HL-60/S4 treated with retinoic acid at 250 ng/mL for 4 days and 3 days (cell line): ENCODE results near the gene HTRA2.

Experiments
- in situ Hi-C: fragments of 300-500 bp; cut with MboI; formaldehyde crosslinking; loops from 2 replicates; pipeline ENCODE4 v1.7.0; 2022; ENCODE audit warnings: low sequenced_read_pairs

Gene HTRA2

GRCh38 chr2:74529357-74530238 lies at the start of gene HTRA2, which contains the start of gene AUP1:
Gene HTRA2, plus strand, starts transcription at chr2:74529933. Its CDS starts 74 bp downstream, at chr2:74530007.
Gene AUP1, minus strand, starts transcription at chr2:74529706. Its CDS starts 77 bp downstream, at chr2:74529629.
- in situ Hi-C loops: no loop called here

GRCh38 chr2:74481431-74481830 lies 48.3 kb upstream of the HTRA2 start:
- in situ Hi-C loops: loop anchor here (10.0 kb wide), 1 partner anchor 103 kb away; no protein-coding TSS in a partner anchor

- in situ Hi-C loops: loop anchor here (10.0 kb wide), 1 partner anchor 103 kb away; no protein-coding TSS in a partner anchor
Measured at GRCh38 chr2:74481961-74482800, 47.6 kb upstream of the HTRA2 start.

- in situ Hi-C loops: loop anchor here (10.0 kb wide), 1 partner anchor 102 kb away; no protein-coding TSS in a partner anchor
Measured at GRCh38 chr2:74482801-74483674, 46.7 kb upstream of the HTRA2 start, which contains the start of the genes CCDC142 and TTC31. Gene CCDC142, minus strand, starts transcription at chr2:74482998. Its CDS starts 161 bp downstream, at chr2:74482837. Gene TTC31, plus strand, starts transcription at chr2:74483081. Its CDS starts 15 bp downstream, at chr2:74483096.

- in situ Hi-C loops: loop anchor here (10.0 kb wide), 1 partner anchor 101 kb away; no protein-coding TSS in a partner anchor
Measured at GRCh38 chr2:74483675-74484164, 46.0 kb upstream of the HTRA2 start.

GRCh38 chr2:74486141-74486540 lies 43.6 kb upstream of the HTRA2 start:
- in situ Hi-C loops: loop anchor here (10.0 kb wide), 1 partner anchor 99 kb away; no protein-coding TSS in a partner anchor

GRCh38 chr2:74488643-74489481 lies 40.9 kb upstream of the HTRA2 start:
- in situ Hi-C loops: loop anchor here (10.0 kb wide), 1 partner anchor 96 kb away; no protein-coding TSS in a partner anchor

- in situ Hi-C loops: loop anchor here (10.0 kb wide), 1 partner anchor 95 kb away; no protein-coding TSS in a partner anchor
Measured at GRCh38 chr2:74489906-74490305, 39.8 kb upstream of the HTRA2 start.

- in situ Hi-C loops: no loop called here
Measured at GRCh38 chr2:74491648-74492544, 37.8 kb upstream of the HTRA2 start.

- in situ Hi-C loops: no loop called here
Measured at GRCh38 chr2:74493546-74493945, 36.2 kb upstream of the HTRA2 start.

GRCh38 chr2:74495440-74495839 lies 34.3 kb upstream of the HTRA2 start:
- in situ Hi-C loops: no loop called here

GRCh38 chr2:74496997-74497776 lies 32.5 kb upstream of the HTRA2 start:
- in situ Hi-C loops: no loop called here

- in situ Hi-C loops: no loop called here
Measured at GRCh38 chr2:74497777-74498499, 31.8 kb upstream of the HTRA2 start.

GRCh38 chr2:74498500-74499266 lies 31.1 kb upstream of the HTRA2 start:
- in situ Hi-C loops: no loop called here

- in situ Hi-C loops: no loop called here
Measured at GRCh38 chr2:74499267-74499939, 30.3 kb upstream of the HTRA2 start, which contains the start of gene LBX2. Gene LBX2, minus strand, starts transcription at chr2:74499603. Its CDS starts 66 bp downstream, at chr2:74499537.
